Measurements from ENCODE around the gene CDK13. TPM values are rescaled to one million over a fixed set of nuclear protein-coding genes. Genes with fewer than 3 reads are reported as not detected.
A peak's percentile ranks its signal among the peaks of the same experiment; 100 is the strongest.
"Not testable (repeated sequence)": the region's sequence is repeated elsewhere in the genome, so short reads cannot be mapped to it uniquely, and the experiment has no call there.

CDK13 gene
- total and polyA plus RNA-seq, 3 experiments from 2014 or later = 43.2 to 45.8 (median 43.9) TPM

DNA sequence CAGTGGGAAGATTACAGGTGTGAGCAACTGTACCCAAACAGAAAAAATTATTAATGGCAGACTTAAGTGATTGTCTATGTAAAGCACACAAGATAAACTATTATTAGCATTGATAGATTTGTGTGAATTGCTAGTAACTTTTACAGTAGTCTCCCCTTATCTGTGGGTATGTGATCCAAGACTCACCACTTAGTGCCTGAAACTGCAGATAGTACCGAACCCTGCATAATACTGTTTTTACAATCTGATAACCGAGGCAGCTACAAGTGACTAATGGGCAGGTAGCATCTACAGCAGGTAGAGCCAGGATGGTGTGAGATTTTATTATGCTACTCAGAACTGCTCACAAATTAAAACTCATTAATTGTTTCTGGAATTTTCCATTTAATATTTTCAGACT is 152.8 kb downstream of the CDK13 start:
- Mint-ChIP-seq H3K36me3 (peaks cover 0 to 11% (median 2%) of the 10 kb centered on the region in 3 donors), H3K9me3 (no peaks in the 10 kb centered on the region), H3K27me3 (peaks cover 0 to 1% of the 10 kb centered on the region in 2 donors), H3K4me3 (no peak overlapping the region), H3K27ac (peak overlapping the region in 2 of 8 donors; percentile 22 to 23), H3K4me1 (no peaks in the 10 kb centered on the region)
- no peak for DNase-seq
- Histone ChIP-seq H3K9me3 (ENCODE audit: low read length) (no peaks in the 10 kb centered on the region), H3K36me3 (ENCODE audit: insufficient read depth, low read length) (no peaks in the 10 kb centered on the region), H3K27ac (ENCODE audit: low read depth, low read length) (no peak overlapping the region), H3K27me3 (ENCODE audit: insufficient read depth, low read length, poor library complexity, severe bottlenecking) (no peaks in the 10 kb centered on the region), H3K4me3 (ENCODE audit: low read length) (no peak overlapping the region), H3K4me1 (ENCODE audit: insufficient read depth, low read length) (no peaks in the 10 kb centered on the region)
- ChIA-PET POLR2A (no interaction called here), CTCF (no interaction called here)

DNA sequence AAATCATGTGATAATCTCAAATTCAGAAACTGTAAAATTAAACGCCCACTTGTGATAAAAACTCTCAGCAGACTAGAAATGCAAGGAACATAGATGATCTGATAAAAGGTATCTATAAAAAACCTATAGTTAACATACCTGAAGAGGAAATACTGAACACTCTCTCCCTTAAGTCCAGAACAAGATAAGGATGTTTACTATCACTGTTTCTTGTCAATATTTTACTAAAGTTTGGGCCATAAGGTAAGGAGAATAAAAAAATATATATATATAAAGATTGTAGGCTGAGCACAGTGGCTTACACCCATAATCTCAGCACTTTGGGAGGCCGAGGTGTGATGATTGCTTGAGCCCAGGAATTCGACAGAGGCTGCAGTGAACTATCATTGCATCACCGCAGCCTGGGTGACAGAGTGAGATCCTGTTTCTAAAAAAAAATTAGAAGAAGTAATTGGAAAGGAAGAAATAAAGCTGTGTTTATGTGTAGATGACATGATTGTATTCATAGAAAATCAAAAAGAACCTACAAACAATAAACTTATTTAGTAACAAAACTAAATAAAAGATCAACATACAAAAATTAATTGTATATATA is 155.9 kb downstream of the CDK13 start:
- Histone ChIP-seq H3K27ac (ENCODE audit: low read depth, low read length) (no peak overlapping the region), H3K36me3 (ENCODE audit: insufficient read depth, low read length) (no peaks in the 10 kb centered on the region), H3K4me3 (ENCODE audit: low read length) (no peak overlapping the region), H3K9me3 (ENCODE audit: low read length) (no peaks in the 10 kb centered on the region), H3K27me3 (ENCODE audit: insufficient read depth, low read length, poor library complexity, severe bottlenecking) (no peaks in the 10 kb centered on the region), H3K4me1 (ENCODE audit: insufficient read depth, low read length) (no peaks in the 10 kb centered on the region)
- H3K27ac Mint-ChIP-seq = no peak overlapping the region
- DNase-seq = no peak
- H3K36me3 Mint-ChIP-seq = peaks cover 0 to 13% (median 2%) of the 10 kb centered on the region in 3 donors
- no peaks in the 10 kb centered on the region for H3K9me3 Mint-ChIP-seq
- ChIA-PET CTCF (no interaction called here), POLR2A (no interaction called here)
- no peaks in the 10 kb centered on the region for H3K4me1 Mint-ChIP-seq
- no peak overlapping the region for H3K4me3 Mint-ChIP-seq
- H3K27me3 Mint-ChIP-seq = no peaks in the 10 kb centered on the region

DNA sequence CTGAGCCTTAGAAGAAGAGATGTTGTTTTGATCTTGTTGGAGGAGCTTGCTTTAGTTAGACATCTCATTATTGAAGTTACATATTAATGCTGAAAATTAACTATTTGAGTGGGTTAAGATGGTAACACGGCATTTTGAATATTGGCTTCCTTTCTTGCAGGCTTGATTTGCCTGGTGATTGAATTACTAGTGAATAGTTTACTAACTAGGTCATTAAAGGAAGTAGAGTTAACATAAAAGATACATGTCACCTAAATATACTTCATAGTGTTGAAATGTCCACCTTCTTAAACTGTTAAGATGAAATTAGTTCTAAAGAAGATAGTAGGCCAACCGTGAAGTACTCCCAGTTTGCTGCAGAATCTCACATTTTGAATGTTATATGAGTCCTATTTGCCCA is 165.9 kb downstream of the CDK13 start:
- H3K36me3 ChIP-seq (ENCODE audit: insufficient read depth, low read length) = no peaks in the 10 kb centered on the region
- H3K4me1 Mint-ChIP-seq = peaks cover 0 to 3% (median 0%) of the 10 kb centered on the region in 3 donors
- no peaks in the 10 kb centered on the region for H3K4me1 ChIP-seq (ENCODE audit: insufficient read depth, low read length)
- no peaks in the 10 kb centered on the region for H3K9me3 Mint-ChIP-seq
- peaks cover 0 to 6% (median 5%) of the 10 kb centered on the region in 3 donors for H3K36me3 Mint-ChIP-seq
- no peaks in the 10 kb centered on the region for H3K27me3 ChIP-seq (ENCODE audit: insufficient read depth, low read length, poor library complexity, severe bottlenecking)
- H3K27ac Mint-ChIP-seq = no peak overlapping the region
- no peaks in the 10 kb centered on the region for H3K9me3 ChIP-seq (ENCODE audit: low read length)
- DNase-seq = no peak
- H3K27ac ChIP-seq (ENCODE audit: low read depth, low read length) = no peak overlapping the region
- no peak overlapping the region for H3K4me3 ChIP-seq (ENCODE audit: low read length)
- no peak overlapping the region for H3K4me3 Mint-ChIP-seq
- CTCF ChIA-PET = no interaction called here
- no peaks in the 10 kb centered on the region for H3K27me3 Mint-ChIP-seq
- POLR2A ChIA-PET = no interaction called here

DNA sequence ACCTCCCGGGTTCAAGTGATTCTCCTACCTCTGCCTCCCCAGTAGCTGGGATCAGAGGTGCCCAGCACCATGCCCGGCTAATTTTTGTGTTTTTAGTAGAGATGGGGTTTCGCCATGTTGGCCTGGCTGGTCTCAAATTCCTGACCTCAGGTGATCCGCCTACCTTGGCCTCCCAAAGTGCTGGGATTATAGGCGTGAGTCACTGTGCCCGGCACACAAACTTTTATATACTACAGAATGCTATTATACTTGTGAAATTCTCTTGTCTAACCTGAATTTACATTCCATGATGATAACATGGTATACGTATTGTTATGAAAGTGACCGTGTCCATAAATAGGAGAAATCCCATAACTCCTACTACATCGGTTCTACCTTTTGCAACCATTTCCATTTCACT is 167.1 kb downstream of the CDK13 start:
- DNase-seq; H3K27me3 ChIP-seq (ENCODE audit: insufficient read depth, low read length, poor library complexity, severe bottlenecking); H3K9me3 Mint-ChIP-seq; H3K4me3 ChIP-seq (ENCODE audit: low read length); H3K9me3 ChIP-seq (ENCODE audit: low read length); H3K27me3 Mint-ChIP-seq; H3K36me3 Mint-ChIP-seq; CTCF ChIA-PET; H3K27ac ChIP-seq (ENCODE audit: low read depth, low read length); H3K4me1 ChIP-seq (ENCODE audit: insufficient read depth, low read length); H3K4me1 Mint-ChIP-seq; POLR2A ChIA-PET; H3K4me3 Mint-ChIP-seq; H3K27ac Mint-ChIP-seq; H3K36me3 ChIP-seq (ENCODE audit: insufficient read depth, low read length): not testable (repeated sequence)

DNA sequence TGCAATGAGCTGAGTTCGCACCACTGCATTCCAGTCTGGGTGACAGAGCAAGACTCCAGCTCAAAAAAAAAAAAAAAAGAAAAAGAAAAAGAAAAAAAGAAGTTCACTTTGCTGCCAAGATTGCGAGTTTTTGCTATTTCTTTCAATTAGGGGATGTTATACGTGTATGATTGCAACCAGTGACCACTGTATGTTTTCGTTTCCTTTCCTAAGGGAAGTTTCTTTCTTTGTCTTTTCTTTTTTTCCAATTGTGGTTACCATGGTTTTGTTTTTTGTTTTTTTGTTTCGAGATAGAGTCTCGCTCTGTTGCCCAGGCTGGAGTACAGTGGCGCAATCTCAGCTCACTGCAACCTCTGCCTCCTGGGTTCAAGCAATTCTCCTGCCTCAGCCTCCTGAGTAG is 168.1 kb downstream of the CDK13 start:
- H3K36me3 Mint-ChIP-seq; H3K27me3 Mint-ChIP-seq; H3K9me3 Mint-ChIP-seq; DNase-seq; H3K4me3 Mint-ChIP-seq; H3K36me3 ChIP-seq (ENCODE audit: insufficient read depth, low read length); H3K27ac ChIP-seq (ENCODE audit: low read depth, low read length); H3K4me3 ChIP-seq (ENCODE audit: low read length); H3K4me1 ChIP-seq (ENCODE audit: insufficient read depth, low read length); H3K27ac Mint-ChIP-seq; H3K4me1 Mint-ChIP-seq; H3K9me3 ChIP-seq (ENCODE audit: low read length); H3K27me3 ChIP-seq (ENCODE audit: insufficient read depth, low read length, poor library complexity, severe bottlenecking): not testable (repeated sequence)
- ChIA-PET POLR2A (interaction anchor here (0.6 kb wide), 1 partner anchor 17 kb away, joined by 3 read pairs; the partner anchor contains the start of gene SUGCT), CTCF (interaction anchor here (2.3 kb wide), 1 partner anchor 17 kb away, joined by 5 read pairs; the partner anchor contains the start of genes MPLKIP and SUGCT)

DNA sequence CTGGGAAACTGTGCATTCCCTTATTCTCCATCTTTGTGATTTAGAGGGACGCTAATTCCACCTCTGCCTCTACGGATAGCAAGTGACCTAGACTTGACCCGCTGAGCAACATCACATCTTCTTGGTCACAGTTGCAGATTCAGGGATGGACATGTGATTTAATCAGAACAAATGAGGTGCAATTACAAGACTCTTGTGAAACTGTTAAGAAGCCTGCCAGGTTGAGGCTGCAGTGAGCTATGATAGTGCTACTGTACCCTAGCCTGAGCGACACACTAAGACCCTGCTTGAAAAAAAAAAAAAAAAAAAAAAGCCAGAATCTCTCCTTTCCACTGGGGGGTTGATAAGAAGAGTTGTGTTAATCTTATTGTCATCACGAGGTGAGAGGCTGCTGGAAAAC is 170.0 kb downstream of the CDK13 start:
- Mint-ChIP-seq H3K27ac (peak overlapping the region in 2 of 8 donors; percentile 23 to 35), H3K4me3 (no peak overlapping the region), H3K36me3 (no peaks in the 10 kb centered on the region), H3K9me3 (no peaks in the 10 kb centered on the region), H3K27me3 (no peaks in the 10 kb centered on the region), H3K4me1 (peaks cover 0 to 6% (median 3%) of the 10 kb centered on the region in 3 donors)
- Histone ChIP-seq H3K27ac (ENCODE audit: low read depth, low read length) (no peak overlapping the region), H3K4me3 (ENCODE audit: low read length) (no peak overlapping the region), H3K36me3 (ENCODE audit: insufficient read depth, low read length) (no peaks in the 10 kb centered on the region), H3K4me1 (ENCODE audit: insufficient read depth, low read length) (no peaks in the 10 kb centered on the region), H3K27me3 (ENCODE audit: insufficient read depth, low read length, poor library complexity, severe bottlenecking) (no peaks in the 10 kb centered on the region), H3K9me3 (ENCODE audit: low read length) (no peaks in the 10 kb centered on the region)
- ChIA-PET CTCF (interaction anchor here (2.3 kb wide), 1 partner anchor 15 kb away, joined by 5 read pairs; the partner anchor contains the start of genes MPLKIP and SUGCT), POLR2A (no interaction called here)
- DNase-seq = no peak

DNA sequence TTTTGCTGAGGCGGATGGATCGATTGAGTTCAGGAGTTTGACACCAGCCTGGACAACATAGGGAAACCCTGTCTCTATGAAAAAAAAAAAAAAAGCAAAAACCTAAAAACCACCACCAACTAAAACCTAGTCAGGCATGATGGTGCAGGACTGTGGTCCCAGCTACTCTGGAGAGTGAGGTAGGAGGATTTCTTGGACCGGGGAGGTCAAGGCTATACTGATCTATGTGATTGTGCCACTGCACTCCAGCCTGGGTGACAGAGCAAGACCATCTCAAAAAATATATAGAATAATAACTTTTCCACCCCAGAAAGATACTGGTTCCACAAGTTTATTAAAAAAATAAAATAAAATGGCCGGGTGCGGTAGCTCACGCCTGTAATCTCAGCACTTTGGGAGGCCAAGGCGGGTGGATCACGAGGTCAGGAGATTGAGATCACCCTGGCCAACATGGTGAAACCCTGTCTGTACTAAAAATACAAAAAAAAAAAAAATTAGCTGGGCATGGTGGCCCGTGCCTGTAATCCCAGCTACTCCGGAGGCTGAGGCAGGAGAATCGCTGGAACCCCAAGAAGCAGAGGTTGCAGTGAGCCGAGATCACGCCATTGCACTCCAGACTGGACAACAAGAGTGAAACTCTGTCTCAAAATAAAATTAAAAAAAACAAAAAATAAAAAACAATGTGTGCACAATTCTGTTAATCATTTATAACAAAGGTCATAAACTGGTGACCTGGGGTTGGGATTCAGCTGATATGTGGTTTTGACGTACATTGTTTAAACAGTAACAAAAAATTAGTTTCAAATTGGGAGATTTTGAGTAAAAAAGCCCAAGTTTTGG is 172.3 kb downstream of the CDK13 start:
- H3K36me3 ChIP-seq (ENCODE audit: insufficient read depth, low read length); H3K27ac ChIP-seq (ENCODE audit: low read depth, low read length); H3K4me3 ChIP-seq (ENCODE audit: low read length); H3K9me3 ChIP-seq (ENCODE audit: low read length); POLR2A ChIA-PET; H3K27me3 ChIP-seq (ENCODE audit: insufficient read depth, low read length, poor library complexity, severe bottlenecking); H3K4me1 Mint-ChIP-seq; H3K4me1 ChIP-seq (ENCODE audit: insufficient read depth, low read length); H3K4me3 Mint-ChIP-seq; H3K9me3 Mint-ChIP-seq; H3K36me3 Mint-ChIP-seq; DNase-seq; H3K27me3 Mint-ChIP-seq: not testable (repeated sequence)
- CTCF ChIA-PET = interaction anchor here (1.8 kb wide), 1 partner anchor 12 kb away, joined by 9 read pairs; the partner anchor contains the start of genes MPLKIP and SUGCT
- H3K27ac Mint-ChIP-seq = peak overlapping the region in 1 of 8 donors; percentile 43

DNA sequence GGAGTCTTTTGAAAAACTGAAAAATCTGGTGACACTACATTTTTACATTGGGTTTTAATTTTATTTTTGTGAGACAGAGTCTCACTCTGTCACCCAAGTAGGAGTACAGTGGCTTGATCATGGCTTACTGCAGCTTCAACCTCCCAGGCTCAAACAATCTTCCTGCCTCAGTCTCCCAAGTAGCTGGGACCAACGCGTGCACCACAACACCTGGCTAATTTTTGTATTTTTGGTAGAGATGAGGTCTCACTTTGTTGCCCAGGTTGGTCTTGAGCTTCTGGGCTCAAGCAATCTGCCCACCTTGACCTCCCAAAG is 172.8 kb downstream of the CDK13 start:
- Mint-ChIP-seq H3K4me3 (no peak overlapping the region), H3K9me3 (no peaks in the 10 kb centered on the region), H3K27me3 (no peaks in the 10 kb centered on the region), H3K4me1 (peaks cover 2 to 8% (median 5%) of the 10 kb centered on the region in 3 donors), H3K27ac (no peak overlapping the region), H3K36me3 (peaks cover 0 to 2% (median 0%) of the 10 kb centered on the region in 3 donors)
- Histone ChIP-seq H3K4me1 (ENCODE audit: insufficient read depth, low read length) (no peaks in the 10 kb centered on the region), H3K4me3 (ENCODE audit: low read length) (no peak overlapping the region), H3K27me3 (ENCODE audit: insufficient read depth, low read length, poor library complexity, severe bottlenecking) (no peaks in the 10 kb centered on the region), H3K9me3 (ENCODE audit: low read length) (no peaks in the 10 kb centered on the region), H3K36me3 (ENCODE audit: insufficient read depth, low read length) (no peaks in the 10 kb centered on the region), H3K27ac (ENCODE audit: low read depth, low read length) (no peak overlapping the region)
- no peak for DNase-seq
- ChIA-PET CTCF (interaction anchor here (1.8 kb wide), 1 partner anchor 12 kb away, joined by 9 read pairs; the partner anchor contains the start of genes MPLKIP and SUGCT), POLR2A (no interaction called here)

All from CD8-positive, alpha-beta memory T cell (primary cell).